ENCODE measurements around the gene PRLR. TPM values are rescaled to one million over a fixed set of nuclear protein-coding genes. Genes with fewer than 3 reads are reported as not detected.

PRLR gene
- total RNA-seq, 3 donors from 2014 or later: 10.3 to 47.1 (median 35.8) TPM

DNA sequence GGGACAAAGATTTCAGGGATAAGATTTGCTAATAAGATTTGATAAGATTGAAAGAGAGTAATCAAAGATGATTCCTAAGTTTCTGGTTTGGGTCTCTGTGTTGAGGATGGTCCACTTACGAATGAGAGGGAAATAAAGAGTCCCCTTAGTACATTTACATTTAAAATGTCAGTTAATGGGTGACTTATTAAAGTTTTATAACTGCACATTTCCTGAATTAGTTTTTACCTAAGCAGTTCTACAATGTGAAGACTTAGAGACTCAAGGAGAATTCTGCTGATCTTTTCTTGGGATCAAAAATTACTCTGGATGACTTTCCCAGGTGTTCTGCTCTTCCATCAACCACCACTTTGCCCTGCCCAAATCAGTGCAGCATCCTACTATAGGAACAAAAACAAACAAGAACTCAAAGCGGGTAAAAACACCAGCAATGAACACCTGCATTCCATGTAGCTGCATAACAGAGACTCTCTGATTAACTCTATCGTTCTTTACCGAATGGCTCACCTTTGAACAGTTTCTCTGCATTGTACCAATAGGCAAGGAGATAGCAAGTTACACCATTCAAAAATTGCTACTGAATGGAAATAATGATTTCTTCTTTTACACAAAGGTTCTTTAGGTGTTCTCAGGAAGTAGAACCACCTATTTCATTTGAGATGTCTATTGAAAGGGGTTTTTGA, 65.3 kb downstream of the PRLR start:
- H3K36me3 ChIP-seq (ENCODE audit: low read depth): no peaks in the 10 kb centered on the region
- H3K4me1 ChIP-seq (ENCODE audit: low read depth): peaks cover 7% of the 10 kb centered on the region
- DNase-seq (no peak), ATAC-seq (peak; percentile 72)
- intact Hi-C loops (cut with DNase I, micrococcal nuclease): no loop called here
- TF ChIP-seq, protein P1, sequence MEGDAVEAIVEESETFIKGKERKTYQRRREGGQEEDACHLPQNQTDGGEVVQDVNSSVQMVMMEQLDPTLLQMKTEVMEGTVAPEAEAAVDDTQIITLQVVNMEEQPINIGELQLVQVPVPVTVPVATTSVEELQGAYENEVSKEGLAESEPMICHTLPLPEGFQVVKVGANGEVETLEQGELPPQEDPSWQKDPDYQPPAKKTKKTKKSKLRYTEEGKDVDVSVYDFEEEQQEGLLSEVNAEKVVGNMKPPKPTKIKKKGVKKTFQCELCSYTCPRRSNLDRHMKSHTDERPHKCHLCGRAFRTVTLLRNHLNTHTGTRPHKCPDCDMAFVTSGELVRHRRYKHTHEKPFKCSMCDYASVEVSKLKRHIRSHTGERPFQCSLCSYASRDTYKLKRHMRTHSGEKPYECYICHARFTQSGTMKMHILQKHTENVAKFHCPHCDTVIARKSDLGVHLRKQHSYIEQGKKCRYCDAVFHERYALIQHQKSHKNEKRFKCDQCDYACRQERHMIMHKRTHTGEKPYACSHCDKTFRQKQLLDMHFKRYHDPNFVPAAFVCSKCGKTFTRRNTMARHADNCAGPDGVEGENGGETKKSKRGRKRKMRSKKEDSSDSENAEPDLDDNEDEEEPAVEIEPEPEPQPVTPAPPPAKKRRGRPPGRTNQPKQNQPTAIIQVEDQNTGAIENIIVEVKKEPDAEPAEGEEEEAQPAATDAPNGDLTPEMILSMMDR (IDR thresholded peaks at IDR 0.05): no peak
- H3K4me3 ChIP-seq: no peak overlapping the region
- H3K9me3 ChIP-seq: no peaks in the 10 kb centered on the region

DNA sequence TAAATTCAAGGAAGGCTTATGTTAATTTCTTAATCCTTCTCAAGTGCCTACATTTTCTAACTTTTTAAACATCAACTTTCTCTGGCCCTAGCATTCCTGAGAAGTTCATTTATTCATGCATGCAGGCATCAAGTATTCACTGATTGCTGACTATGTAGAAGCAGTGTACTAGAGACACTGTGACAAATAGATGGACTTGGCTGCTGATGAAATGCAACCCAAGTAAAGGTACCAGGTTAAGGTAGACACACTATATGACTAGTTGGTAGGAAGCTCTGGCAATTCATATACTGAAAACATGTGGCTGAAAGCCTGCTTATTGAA, 66.6 kb downstream of the PRLR start:
- Histone ChIP-seq H3K36me3 (ENCODE audit: low read depth) (no peaks in the 10 kb centered on the region), H3K9me3 (no peaks in the 10 kb centered on the region), H3K4me1 (ENCODE audit: low read depth) (peaks cover 7% of the 10 kb centered on the region), H3K4me3 (no peak overlapping the region)
- TF ChIP-seq, protein P1 (IDR thresholded peaks at IDR 0.05): no peak
- DNase-seq: no peak
- ATAC-seq: no peak
- intact Hi-C loops (cut with DNase I, micrococcal nuclease): no loop called here

DNA sequence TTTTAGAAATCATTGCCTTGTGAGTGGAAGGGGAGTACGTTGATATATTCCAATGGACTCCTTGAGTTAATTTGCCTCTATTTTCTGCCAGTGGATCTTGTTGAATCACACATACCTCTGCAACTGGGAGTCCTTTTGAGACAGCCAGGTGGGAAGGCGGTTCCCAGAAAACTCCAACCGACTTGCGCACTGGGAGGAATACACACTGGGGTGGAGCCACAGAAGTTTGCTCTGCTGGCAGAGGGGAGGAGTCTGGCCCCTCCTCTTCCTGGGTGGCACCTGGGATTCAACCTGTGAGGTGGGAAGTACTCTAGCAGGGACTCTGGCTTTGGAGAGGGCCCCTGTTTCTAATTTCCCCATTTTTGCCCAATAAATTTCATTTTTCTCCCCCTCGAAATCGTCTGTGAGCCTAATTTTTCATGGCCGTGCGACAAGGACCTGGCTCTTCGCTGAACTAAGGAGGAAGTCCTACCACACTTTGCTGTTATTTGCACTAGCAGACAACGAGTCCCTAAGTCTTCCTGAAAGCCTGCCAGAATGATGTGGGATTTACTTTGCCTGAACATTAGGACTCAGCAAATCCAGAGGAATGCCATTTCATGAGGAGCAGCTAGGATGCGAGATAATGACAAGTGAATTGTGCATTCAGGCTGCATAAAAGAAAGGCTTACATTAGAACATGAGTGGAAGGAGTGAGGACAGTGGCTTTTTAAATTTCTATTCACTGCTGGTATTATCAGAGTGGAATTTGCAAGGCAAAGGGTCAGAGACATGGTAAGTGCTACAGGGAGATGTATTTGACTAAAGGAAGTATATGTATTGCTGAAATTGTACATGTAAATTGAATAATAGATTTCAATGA, 67.2 kb downstream of the PRLR start:
- TF ChIP-seq, protein P1 (IDR thresholded peaks at IDR 0.05): no peak
- Histone ChIP-seq H3K4me3 (no peak overlapping the region), H3K9me3 (no peaks in the 10 kb centered on the region), H3K4me1 (ENCODE audit: low read depth) (peaks cover 7% of the 10 kb centered on the region), H3K36me3 (ENCODE audit: low read depth) (no peaks in the 10 kb centered on the region)
- intact Hi-C loops (cut with DNase I, micrococcal nuclease): no loop called here
- ATAC-seq (peak; percentile 51), DNase-seq (peak in 1 of 3 donors; percentile 49)

DNA sequence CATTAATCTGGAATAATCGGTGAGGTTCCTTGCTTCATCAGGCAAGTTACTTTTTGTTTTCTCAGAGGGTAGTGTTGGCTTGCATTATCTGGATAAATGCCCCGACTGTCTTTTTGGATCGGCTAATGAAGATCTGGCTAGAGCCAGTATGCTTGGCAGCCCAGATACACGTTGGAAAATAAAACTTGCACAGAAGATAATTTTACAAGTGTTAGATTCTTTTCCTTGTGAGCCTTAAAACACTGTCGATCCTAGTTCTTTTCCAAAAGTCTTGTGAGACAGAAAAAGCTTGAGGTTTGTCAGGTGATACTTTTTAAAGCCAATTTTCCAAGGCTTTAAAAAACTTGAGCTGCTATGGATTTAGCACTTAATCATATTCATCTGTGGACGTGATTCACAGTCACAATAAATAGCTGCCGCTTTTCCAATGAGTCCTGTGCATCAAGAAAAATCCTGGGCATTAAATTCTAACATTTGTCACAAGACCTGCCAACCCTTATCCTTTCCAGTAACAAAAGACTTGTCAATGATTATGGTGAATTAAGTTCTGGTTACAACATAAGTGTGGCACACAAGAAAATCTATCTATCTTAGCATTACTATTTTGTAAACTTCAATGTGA, 68.5 kb downstream of the PRLR start:
- Histone ChIP-seq H3K4me1 (ENCODE audit: low read depth) (peaks cover 7% of the 10 kb centered on the region), H3K9me3 (no peaks in the 10 kb centered on the region), H3K36me3 (ENCODE audit: low read depth) (no peaks in the 10 kb centered on the region), H3K4me3 (no peak overlapping the region)
- intact Hi-C loops (cut with DNase I, micrococcal nuclease): no loop called here
- TF ChIP-seq, protein P1 (IDR thresholded peaks at IDR 0.05): no peak
- DNase-seq (no peak), ATAC-seq (no peak)

DNA sequence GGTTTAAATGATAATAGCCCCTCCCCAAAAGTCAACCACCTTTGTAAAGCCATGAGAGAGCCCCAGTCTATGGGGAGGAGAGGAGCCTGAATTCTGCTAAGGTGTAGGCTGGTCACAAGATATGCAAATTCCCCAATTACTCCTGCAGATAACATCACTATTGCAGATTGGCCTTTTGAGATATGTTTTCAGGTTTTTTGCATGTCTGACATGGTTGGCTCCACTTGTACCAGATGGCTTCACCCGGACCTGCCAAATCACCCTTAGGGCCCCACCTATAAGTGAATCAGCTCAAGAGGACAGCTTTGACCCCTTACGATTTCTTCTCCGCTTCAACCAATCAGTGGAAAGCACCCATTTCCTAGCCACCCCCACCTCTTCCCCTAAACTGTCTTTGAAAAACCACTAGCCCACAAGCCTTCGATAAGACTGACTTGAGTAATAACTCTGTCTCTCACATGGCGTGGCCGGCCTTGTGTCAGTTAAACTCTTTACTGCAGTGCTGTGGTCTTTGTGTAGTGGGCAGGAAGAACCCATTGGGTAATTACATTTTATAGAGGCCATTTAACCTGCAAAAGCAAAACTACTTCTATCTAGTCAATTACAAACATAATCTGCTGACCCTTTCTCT, 69.7 kb downstream of the PRLR start:
- ATAC-seq: no peak
- TF ChIP-seq, protein P1 (IDR thresholded peaks at IDR 0.05): no peak
- H3K4me3 ChIP-seq: no peak overlapping the region
- no peaks in the 10 kb centered on the region for H3K36me3 ChIP-seq (ENCODE audit: low read depth)
- no peak for DNase-seq
- H3K9me3 ChIP-seq: no peaks in the 10 kb centered on the region
- intact Hi-C loops (cut with DNase I, micrococcal nuclease): no loop called here
- H3K4me1 ChIP-seq (ENCODE audit: low read depth): peaks cover 7% of the 10 kb centered on the region

Data from mucosa of descending colon (tissue), 3 donors.